DMS 273 (cell line): ENCODE results near the gene WDR27.
"Not testable (repeated sequence)": the region's sequence is repeated elsewhere in the genome, so short reads cannot be mapped to it uniquely, and the experiment has no call there.

Source experiments
- DNase-seq: peaks from one replicate; lab custom pipeline; 2025; ENCODE audit not compliant: unreplicated experiment; lab: John Stamatoyannopoulos, UW

WDR27 gene

GRCh38 chr6:169664227-169664626, 37.6 kb downstream of the WDR27 start:
- no peak for DNase-seq

GRCh38 chr6:169663468-169663867, 38.4 kb downstream of the WDR27 start:
- no peak for DNase-seq

- DNase-seq, result no peak
Measured at GRCh38 chr6:169661391-169661756, 40.5 kb downstream of the WDR27 start.

- DNase-seq, result no peak
Measured at GRCh38 chr6:169660751-169661390, 41.0 kb downstream of the WDR27 start.

GRCh38 chr6:169659820-169660610, 41.8 kb downstream of the WDR27 start:
- no peak for DNase-seq

- DNase-seq, result no peak
Measured at GRCh38 chr6:169657284-169657610, 44.6 kb downstream of the WDR27 start.

DNA sequence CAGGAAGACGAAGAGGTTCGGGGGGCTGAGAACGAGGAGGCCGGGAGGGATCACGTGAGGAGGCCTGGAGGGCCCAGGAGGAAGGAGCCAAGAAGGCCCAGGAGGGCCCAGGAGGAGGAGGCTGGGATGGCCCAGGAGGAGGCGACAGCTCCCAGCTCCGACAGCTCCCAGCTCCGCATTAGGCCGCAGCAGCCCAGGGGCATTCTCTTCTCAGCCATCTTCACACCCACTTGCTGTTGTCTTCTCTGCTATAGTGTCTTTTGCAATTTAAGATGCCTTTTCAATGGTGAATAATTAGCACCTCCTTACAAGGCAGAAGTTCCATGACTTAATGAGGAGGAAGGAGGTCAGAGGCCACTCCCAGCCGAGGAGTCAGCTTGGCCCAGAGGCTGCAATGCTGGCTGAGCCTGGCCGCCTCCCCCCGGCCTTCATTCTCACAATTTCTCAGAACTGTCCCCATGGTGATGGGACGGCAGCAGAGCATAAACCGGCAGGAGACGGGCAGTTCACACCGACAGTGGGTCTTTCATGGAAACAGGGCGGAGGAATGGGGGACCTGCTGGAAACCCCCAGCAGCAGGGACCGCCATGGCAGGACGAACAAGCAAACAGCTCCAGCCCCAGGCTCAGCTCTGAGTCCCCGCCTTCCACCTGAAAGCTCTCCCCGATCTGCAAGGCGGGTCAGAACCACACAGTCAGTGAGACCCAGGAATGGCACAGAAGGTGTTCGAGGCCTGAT, 45.1 kb downstream of the WDR27 start:
- DNase-seq, result no peak

DNA sequence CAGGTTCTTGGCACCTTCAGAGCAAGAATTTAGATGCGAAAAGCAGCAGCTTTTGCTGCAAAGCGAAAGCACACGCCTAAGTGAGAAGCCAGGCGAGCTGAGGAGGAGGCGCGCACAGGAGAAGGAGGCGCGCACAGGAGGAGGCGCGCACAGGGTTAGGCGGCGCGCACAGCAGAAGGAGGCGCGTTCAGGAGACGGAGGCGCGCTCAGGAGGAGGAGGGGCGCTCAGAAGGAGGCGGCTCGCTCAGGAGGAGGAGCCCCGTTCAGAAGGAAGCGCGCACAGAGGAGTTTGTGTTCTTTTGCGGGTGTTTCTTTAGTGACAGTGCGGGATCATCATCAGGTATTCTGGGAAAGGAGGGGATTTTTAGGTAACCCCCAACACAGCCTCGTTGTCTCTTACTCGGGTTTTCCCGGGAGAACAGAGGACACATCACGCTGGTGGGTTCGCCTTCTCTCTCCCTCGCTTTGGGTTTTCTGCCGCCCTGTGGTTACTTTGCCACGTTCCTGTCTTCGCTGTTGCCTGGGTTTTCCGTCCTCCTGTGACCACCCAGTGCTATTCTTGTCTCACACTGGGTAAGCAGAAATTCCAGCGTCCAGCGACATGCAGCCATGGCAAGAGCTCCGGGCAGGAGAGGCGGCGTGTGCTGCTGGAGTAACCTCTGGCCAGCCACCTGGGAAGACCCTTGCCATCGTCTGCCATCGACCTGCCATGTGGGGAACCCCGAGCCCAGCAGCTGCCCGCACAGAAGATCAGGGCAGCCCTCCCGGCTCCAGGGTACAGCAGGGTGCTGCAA, 47.0 kb downstream of the WDR27 start:
- peak; percentile 87 for DNase-seq

- no peak for DNase-seq
Measured at GRCh38 chr6:169653691-169654090, 48.1 kb downstream of the WDR27 start.

GRCh38 chr6:169652896-169653295, 48.9 kb downstream of the WDR27 start:
- no peak for DNase-seq

DNA sequence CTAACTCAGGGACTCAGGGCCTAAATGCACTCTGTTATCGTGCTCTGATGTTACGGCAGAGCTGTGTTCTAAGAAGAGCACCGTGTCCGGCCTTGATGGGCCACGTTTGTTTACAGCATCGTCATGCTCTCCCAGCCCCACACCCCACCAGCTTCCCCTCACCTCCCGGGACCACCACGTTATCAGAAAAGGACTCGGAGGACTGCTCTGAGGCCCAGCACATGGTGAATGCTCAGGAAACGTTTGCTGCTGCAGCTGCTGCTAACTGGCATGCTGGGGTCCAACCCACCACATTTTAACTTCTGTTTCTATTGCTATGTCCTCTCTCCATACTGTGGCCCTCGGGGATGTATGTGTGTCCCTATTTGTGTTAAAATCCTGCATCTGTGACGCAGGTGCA, 50.3 kb downstream of the WDR27 start:
- no peak for DNase-seq

- no peak for DNase-seq
Measured at GRCh38 chr6:169650959-169651292, 50.9 kb downstream of the WDR27 start.

- no peak for DNase-seq
Measured at GRCh38 chr6:169650241-169650958, 51.4 kb downstream of the WDR27 start.

DNA sequence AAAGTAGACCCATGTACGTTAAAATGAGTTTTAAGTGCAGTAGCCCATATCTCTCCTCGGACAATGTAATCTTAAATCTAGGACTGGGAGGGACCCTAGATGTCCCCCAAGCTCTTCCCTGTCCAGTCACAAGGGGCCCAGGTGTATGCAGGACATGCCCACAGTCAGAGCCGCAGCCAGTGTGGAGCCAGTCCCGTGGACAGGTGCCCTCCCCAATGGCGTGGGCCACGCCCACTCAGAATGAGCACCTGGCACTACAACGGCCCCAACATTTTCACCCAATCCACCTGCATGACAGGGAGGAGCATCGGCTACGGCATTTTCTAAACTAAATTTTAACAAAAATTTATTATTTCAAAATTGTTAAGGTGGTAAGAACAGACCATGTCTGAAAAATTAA, 53.2 kb downstream of the WDR27 start:
- DNase-seq, result no peak

GRCh38 chr6:169648092-169648491, 53.7 kb downstream of the WDR27 start:
- no peak for DNase-seq

- DNase-seq, result no peak
Measured at GRCh38 chr6:169647637-169648036, 54.2 kb downstream of the WDR27 start.

- no peak for DNase-seq
Measured at GRCh38 chr6:169646906-169647567, 54.8 kb downstream of the WDR27 start.

- not testable (repeated sequence) for DNase-seq
Measured at GRCh38 chr6:169645459-169645858, 56.4 kb downstream of the WDR27 start.

GRCh38 chr6:169643521-169643920, 58.3 kb downstream of the WDR27 start:
- peak; percentile 14 for DNase-seq

DNA sequence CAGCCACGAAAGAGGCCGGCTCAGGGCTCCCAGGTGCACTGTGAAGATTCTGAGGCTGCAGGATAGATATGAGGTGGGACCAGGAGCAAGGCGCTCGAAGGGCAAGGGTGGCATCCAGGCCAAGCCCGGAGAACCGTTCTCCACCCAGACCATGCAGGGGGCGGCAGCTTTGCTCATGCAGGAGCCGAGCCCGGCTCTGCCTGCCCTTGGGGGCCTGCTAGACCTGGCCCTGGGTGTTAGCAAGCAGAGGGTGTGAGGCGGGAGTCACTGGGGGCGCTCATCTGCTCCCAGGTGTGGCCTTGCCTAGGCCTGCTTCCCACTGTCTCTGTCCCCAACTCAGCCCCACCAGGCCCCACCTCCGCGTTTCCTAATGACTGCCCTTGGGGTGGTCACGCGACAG, 59.4 kb downstream of the WDR27 start:
- DNase-seq, result no peak
